BJ (cell line): ENCODE data around the gene TSEN2. TPM values are rescaled to one million over a fixed set of nuclear protein-coding genes. Genes with fewer than 3 reads are reported as not detected.
"Not testable (repeated sequence)": the region's sequence is repeated elsewhere in the genome, so short reads cannot be mapped to it uniquely, and the experiment has no call there.

Experiments used
- CTCF ChIA-PET: fragments of 350-600 bp; formaldehyde crosslinking; extraction: SDS; loops from one replicate; lab custom pipeline; 2021; ENCODE audit warnings: antibody characterized with exemption, inconsistent platforms; lab: Yijun Ruan, JAX
- POLR2A ChIA-PET: fragments of 300-600 bp; sonication (Branson Sonifier 250); formaldehyde crosslinking; extraction: SDS; loops from one replicate; lab custom pipeline; 2021; ENCODE audit warnings: antibody characterized with exemption; lab: Charles Lee
- DNase-seq: peaks from one replicate; pipeline ENCODE4 v3.0.0-alpha.2; 2011; ENCODE audit warnings: low read depth
- H3K27me3 ChIP-seq: 2 replicates; pipeline ENCODE4 v1.6.0; 2011; ENCODE audit warnings: low read length; ENCODE audit not compliant: control insufficient read depth, insufficient read depth
- H3K36me3 ChIP-seq: 2 replicates; pipeline ENCODE4 v1.5.1; 2011; ENCODE audit warnings: low read length; ENCODE audit not compliant: control insufficient read depth, insufficient read depth
- H3K4me3 ChIP-seq: 2 replicates; pipeline ENCODE4 v1.5.1; 2011; ENCODE audit warnings: low read depth, mild to moderate bottlenecking, control low read depth, low read length
- CTCF ChIP-seq: IDR thresholded peaks from 2 replicates; pipeline ENCODE4 v1.5.1; 2011; ENCODE audit warnings: low read depth, mild to moderate bottlenecking, control low read depth, inconsistent platforms, low read length, moderate library complexity; ENCODE audit not compliant: insufficient read depth
- polyA plus RNA-seq: library from polyadenylated mRNA; depleted of rRNA; stranded (reverse); fragments of >200 nt; gene quantifications from 2 replicates; pipeline ENCODE4 v1.2.3, GENCODE V29; 2011

Gene TSEN2
- polyA plus RNA-seq, 1 experiment: 8.0 TPM

- ChIA-PET POLR2A (no interaction called here), CTCF (interaction anchor here (0.6 to 14.7 kb wide), 8 partner anchors 58 to 1485 kb away, joined by 3 to 411 read pairs (median 6); no protein-coding TSS in a partner anchor)
- H3K4me3 ChIP-seq: no peak overlapping the region
- DNase-seq: no peak
- no peaks in the 10 kb centered on the region for H3K36me3 ChIP-seq
- TF ChIP-seq CTCF: no peak
- H3K27me3 ChIP-seq: no peaks in the 10 kb centered on the region
Measured at GRCh38 chr3:12478326-12478725, 6.0 kb upstream of the TSEN2 start.

- DNase-seq, H3K4me3 ChIP-seq, H3K27me3 ChIP-seq, H3K36me3 ChIP-seq, POLR2A ChIA-PET: not testable (repeated sequence)
- CTCF ChIA-PET: interaction anchor here (0.7 to 14.7 kb wide), 36 partner anchors 8 to 535 kb away, joined by 3 to 411 read pairs (median 4); partner anchors contain the start of gene TIMP4
Measured at GRCh38 chr3:12479198-12479597, 5.1 kb upstream of the TSEN2 start.

GRCh38 chr3:12479919-12480427, 4.3 kb upstream of the TSEN2 start:
- no peak for DNase-seq
- peak; percentile 57 for TF ChIP-seq CTCF
- CTCF ChIA-PET: interaction anchor here (0.6 to 14.7 kb wide), 46 partner anchors 9 to 1101 kb away, joined by 3 to 411 read pairs (median 4); partner anchors contain the start of gene TIMP4
- H3K4me3 ChIP-seq: no peak overlapping the region
- H3K36me3 ChIP-seq: no peaks in the 10 kb centered on the region
- POLR2A ChIA-PET: no interaction called here
- no peaks in the 10 kb centered on the region for H3K27me3 ChIP-seq

- CTCF ChIA-PET: interaction anchor here (0.8 to 14.7 kb wide), 5 partner anchors 7 to 1141 kb away, joined by 3 to 411 read pairs (median 4); no protein-coding TSS in a partner anchor
Measured at GRCh38 chr3:12483410-12483809, 870 bp upstream of the TSEN2 start.

GRCh38 chr3:12483872-12484197, 445 bp upstream of the TSEN2 start:
- POLR2A ChIA-PET: no interaction called here
- Histone ChIP-seq H3K27me3 (no peaks in the 10 kb centered on the region), H3K4me3 (peak overlapping the region; percentile 70), H3K36me3 (no peaks in the 10 kb centered on the region)
- DNase-seq: no peak
- no peak for TF ChIP-seq CTCF
- CTCF ChIA-PET: interaction anchor here (0.7 to 14.7 kb wide), 6 partner anchors 8 to 1142 kb away, joined by 3 to 411 read pairs (median 4); no protein-coding TSS in a partner anchor

More at GRCh38 chr3:12483410-12483809, 870 bp upstream of the TSEN2 start:
- DNase-seq: no peak
- Histone ChIP-seq H3K36me3 (no peaks in the 10 kb centered on the region), H3K27me3 (no peaks in the 10 kb centered on the region), H3K4me3 (no peak overlapping the region)
- TF ChIP-seq CTCF: no peak
- POLR2A ChIA-PET: interaction anchor here (0.5 kb wide), 1 partner anchor 183 kb away, joined by 3 read pairs; no protein-coding TSS in a partner anchor

GRCh38 chr3:12484983-12485327, 675 bp downstream of the TSEN2 start:
- CTCF ChIA-PET: interaction anchor here (0.8 to 14.7 kb wide), 5 partner anchors 23 to 406 kb away, joined by 3 to 411 read pairs (median 5); no protein-coding TSS in a partner anchor
- POLR2A ChIA-PET: no interaction called here
- H3K36me3 ChIP-seq: no peaks in the 10 kb centered on the region

More at GRCh38 chr3:12484983-12485327, 675 bp downstream of the TSEN2 start:
- TF ChIP-seq CTCF: no peak
- DNase-seq: no peak
- Histone ChIP-seq H3K4me3 (peak overlapping the region; percentile 70), H3K27me3 (no peaks in the 10 kb centered on the region)
